Measurements from ENCODE around the gene ARID1B. TPM values are rescaled to one million over a fixed set of nuclear protein-coding genes. Genes with fewer than 3 reads are reported as not detected.

Gene ARID1B
- total and polyA plus RNA-seq, 10 donors = 17.7 to 223 (median 141) TPM

DNA sequence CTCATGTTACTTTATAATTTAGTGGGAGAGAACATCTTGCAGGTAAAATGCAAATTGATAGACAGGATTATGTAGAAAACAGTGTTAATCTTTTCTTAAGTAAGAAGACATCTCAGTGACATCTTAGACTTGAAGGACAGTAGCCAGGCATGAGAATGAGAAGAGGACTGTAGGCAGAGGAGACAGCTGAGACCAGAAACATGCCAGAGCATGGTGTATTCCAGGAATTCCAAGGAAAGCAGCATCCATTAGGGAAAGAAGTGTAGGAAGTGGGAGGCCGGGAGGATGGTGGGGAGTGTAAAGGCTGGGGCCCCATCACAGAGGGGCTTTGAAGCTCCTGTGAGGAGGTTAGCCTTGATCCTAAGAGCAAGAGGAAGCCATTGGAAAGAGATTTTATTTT lies 225.6 kb downstream of the ARID1B start:
- peaks cover 0 to 73% (median 13%) of the 10 kb centered on the region in 6 donors for H3K4me1 ChIP-seq
- no peak for DNase-seq
- WGBS, 5 donors = 66 to 96% (median 86%) methylated on average over 1 of the region's 1 CpG
- TF ChIP-seq POLR2AphosphoS5 (IDR thresholded peaks at IDR 0.05) (no peak), POLR2A (IDR thresholded peaks at IDR 0.05) (no peak)
- TF ChIP-seq, protein P1, sequence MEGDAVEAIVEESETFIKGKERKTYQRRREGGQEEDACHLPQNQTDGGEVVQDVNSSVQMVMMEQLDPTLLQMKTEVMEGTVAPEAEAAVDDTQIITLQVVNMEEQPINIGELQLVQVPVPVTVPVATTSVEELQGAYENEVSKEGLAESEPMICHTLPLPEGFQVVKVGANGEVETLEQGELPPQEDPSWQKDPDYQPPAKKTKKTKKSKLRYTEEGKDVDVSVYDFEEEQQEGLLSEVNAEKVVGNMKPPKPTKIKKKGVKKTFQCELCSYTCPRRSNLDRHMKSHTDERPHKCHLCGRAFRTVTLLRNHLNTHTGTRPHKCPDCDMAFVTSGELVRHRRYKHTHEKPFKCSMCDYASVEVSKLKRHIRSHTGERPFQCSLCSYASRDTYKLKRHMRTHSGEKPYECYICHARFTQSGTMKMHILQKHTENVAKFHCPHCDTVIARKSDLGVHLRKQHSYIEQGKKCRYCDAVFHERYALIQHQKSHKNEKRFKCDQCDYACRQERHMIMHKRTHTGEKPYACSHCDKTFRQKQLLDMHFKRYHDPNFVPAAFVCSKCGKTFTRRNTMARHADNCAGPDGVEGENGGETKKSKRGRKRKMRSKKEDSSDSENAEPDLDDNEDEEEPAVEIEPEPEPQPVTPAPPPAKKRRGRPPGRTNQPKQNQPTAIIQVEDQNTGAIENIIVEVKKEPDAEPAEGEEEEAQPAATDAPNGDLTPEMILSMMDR (IDR thresholded peaks at IDR 0.05 in 8 of 11, conservative IDR thresholded peaks at IDR 0.05 in 3 of 11) = no peak
- H3K27me3 ChIP-seq (replicated peaks in 1 of 7) = no peaks in the 10 kb centered on the region
- no peaks in the 10 kb centered on the region for H3K36me3 ChIP-seq
- no peaks in the 10 kb centered on the region for H3K9me3 ChIP-seq
- no peak overlapping the region for H3K27ac ChIP-seq
- intact Hi-C loops (cut with DNase I; ENCODE audit: low total_unique reads) = no loop called here
- H3K4me3 ChIP-seq = no peak overlapping the region

DNA sequence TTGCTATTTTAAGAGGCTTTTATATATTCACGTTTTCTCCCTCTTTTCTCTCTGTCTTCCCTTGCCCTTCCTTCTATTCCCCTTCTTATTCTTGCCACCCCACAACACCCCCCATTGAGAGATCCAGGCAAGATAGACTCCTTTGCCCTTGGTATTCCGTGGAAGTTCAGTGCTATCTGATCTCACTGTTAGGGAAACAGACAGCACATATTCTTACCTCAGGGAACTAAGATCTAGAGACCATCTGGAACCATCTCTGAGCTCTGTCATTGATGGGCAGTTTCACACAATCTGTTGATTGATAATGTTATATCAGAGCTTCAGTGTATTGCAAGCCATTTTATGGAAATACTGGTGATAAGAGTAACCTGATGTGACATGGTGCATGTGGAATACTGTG lies 228.8 kb downstream of the ARID1B start:
- H3K9me3 ChIP-seq = no peaks in the 10 kb centered on the region
- no peak for DNase-seq
- no peak overlapping the region for H3K4me3 ChIP-seq
- H3K27me3 ChIP-seq (replicated peaks in 1 of 7) = no peaks in the 10 kb centered on the region
- 68 to 94% (median 88%) methylated on average over 2 of the region's 2 CpGs for WGBS, 5 donors
- no peak overlapping the region for H3K27ac ChIP-seq
- no peak for TF ChIP-seq POLR2A (IDR thresholded peaks at IDR 0.05)
- TF ChIP-seq, protein P1 (IDR thresholded peaks at IDR 0.05 in 8 of 11, conservative IDR thresholded peaks at IDR 0.05 in 3 of 11) = no peak
- TF ChIP-seq POLR2AphosphoS5 (IDR thresholded peaks at IDR 0.05) = no peak
- intact Hi-C loops (cut with DNase I; ENCODE audit: low total_unique reads) = no loop called here
- no peaks in the 10 kb centered on the region for H3K36me3 ChIP-seq
- peaks cover 0 to 74% (median 6%) of the 10 kb centered on the region in 6 donors for H3K4me1 ChIP-seq

DNA sequence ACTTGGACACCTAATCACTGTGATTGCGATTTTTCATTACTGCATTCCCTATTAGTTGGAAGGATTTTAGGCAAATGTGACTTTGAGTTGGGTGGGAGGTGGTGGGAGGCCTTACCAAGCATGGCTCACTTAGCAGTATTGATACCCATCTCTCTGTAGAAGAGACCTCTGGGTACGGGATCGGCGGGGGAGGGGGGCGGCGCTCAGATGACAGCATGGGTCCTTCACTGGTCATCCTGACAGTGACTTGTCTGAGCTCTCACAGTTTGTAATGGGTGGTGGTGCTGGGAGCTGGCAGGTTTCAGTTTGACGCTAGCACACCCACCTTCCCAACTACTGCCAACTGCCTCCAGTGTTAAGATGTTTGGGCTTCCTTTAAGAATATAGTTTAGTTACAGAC lies 231.4 kb downstream of the ARID1B start:
- intact Hi-C loops (cut with DNase I; ENCODE audit: low total_unique reads) = no loop called here
- H3K36me3 ChIP-seq = no peaks in the 10 kb centered on the region
- peaks cover 0 to 59% (median 6%) of the 10 kb centered on the region in 6 donors for H3K4me1 ChIP-seq
- 94 to 98% (median 96%) methylated on average over 7 of the region's 7 CpGs for WGBS, 5 donors
- TF ChIP-seq, protein P1 (IDR thresholded peaks at IDR 0.05 in 8 of 11, conservative IDR thresholded peaks at IDR 0.05 in 3 of 11) = no peak
- TF ChIP-seq POLR2AphosphoS5 (IDR thresholded peaks at IDR 0.05) (no peak), POLR2A (IDR thresholded peaks at IDR 0.05) (no peak)
- no peak for DNase-seq
- no peaks in the 10 kb centered on the region for H3K9me3 ChIP-seq
- no peaks in the 10 kb centered on the region for H3K27me3 ChIP-seq (replicated peaks in 1 of 7)
- H3K4me3 ChIP-seq = no peak overlapping the region
- H3K27ac ChIP-seq = no peak overlapping the region

DNA sequence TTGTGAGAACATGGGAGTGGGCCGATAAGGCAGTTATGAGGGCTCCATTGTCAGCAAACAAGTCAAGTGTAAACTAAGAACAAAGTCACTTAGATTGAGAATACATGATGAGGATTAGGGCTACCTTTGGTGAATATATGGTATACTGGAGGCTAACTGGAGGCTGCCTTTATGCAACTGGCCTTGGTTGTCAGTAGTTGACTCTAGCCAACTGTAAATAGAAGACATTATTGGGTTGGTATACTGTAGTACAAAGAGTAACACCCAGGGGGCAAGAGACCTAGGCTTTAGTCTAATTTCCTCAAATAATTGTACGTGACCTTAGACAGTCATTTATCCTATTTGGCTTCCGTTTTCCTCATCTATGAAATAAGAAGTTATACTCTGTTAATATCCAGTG lies 235.2 kb downstream of the ARID1B start:
- H3K27ac ChIP-seq = no peak overlapping the region
- no peaks in the 10 kb centered on the region for H3K27me3 ChIP-seq (replicated peaks in 1 of 7)
- DNase-seq = no peak
- intact Hi-C loops (cut with DNase I; ENCODE audit: low total_unique reads) = no loop called here
- no peak for TF ChIP-seq POLR2AphosphoS5 (IDR thresholded peaks at IDR 0.05)
- no peak for TF ChIP-seq POLR2A (IDR thresholded peaks at IDR 0.05)
- TF ChIP-seq, protein P1 (IDR thresholded peaks at IDR 0.05 in 8 of 11, conservative IDR thresholded peaks at IDR 0.05 in 3 of 11) = no peak
- 75 to 98% (median 93%) methylated on average over 3 of the region's 3 CpGs for WGBS, 5 donors
- no peak overlapping the region for H3K4me3 ChIP-seq
- no peaks in the 10 kb centered on the region for H3K36me3 ChIP-seq
- no peaks in the 10 kb centered on the region for H3K9me3 ChIP-seq
- peaks cover 0 to 57% (median 6%) of the 10 kb centered on the region in 6 donors for H3K4me1 ChIP-seq
